Stimulated activated CD4-positive, alpha-beta T cell treated with anti-CD3 and anti-CD28 coated beads, Interleukin-15, amount 100 ng/mL, for 1 hour (primary cell): ENCODE data around the gene ST13.
"Not testable (repeated sequence)": the region's sequence is repeated elsewhere in the genome, so short reads cannot be mapped to it uniquely, and the experiment has no call there.

ENCODE experiments used
- DNase-seq, 2 donors: peaks; one replicate each; pipeline ENCODE4 v3.0.0-alpha.2; 2020; ENCODE audit warnings: low read depth in 1 of 2, low spot score in 1 of 2

ST13 gene

DNA sequence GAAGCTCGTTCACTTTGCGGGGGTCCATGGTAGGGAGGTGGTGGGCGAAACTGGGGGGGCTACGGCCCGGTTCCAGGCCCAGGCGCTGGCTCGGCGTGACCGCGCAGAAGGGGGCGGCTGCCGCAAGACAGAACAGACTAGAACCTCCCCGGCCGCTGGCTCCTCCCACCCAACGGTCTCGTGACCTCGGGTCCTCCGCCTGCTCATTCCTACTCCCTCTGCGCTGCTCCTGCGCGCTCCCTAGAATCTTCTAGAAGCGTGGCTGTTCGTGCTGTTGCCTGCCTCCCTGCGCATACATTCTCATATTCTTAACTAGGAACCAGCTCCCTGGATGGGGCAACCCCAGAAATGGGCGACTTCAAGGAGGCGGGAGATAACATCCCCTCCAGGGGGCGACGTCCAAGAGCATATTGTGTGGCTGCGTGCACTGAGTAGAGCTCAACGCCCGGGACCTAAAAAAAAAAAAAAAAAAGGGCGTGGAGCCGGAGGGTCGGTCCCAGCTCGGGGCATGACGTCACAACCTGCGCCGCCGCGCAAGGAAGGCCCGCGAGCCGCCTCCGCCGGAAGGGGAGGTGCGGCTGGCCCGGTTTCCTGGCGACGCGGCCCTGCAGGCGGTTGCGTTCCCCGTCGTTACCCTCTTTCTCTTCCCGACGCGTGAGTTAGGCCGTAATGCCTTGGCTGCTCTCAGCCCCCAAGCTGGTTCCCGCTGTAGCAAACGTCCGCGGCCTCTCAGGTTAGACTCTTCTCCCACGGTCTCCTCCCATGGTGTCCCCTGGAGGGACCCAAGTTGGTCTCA is at the start of gene ST13, which contains the start of gene XPNPEP3:
Gene ST13 (minus strand): TSS at position 127 of the 796 bp plus-strand sequence. CDS start 99 bp downstream, at position 28.
Gene XPNPEP3 (plus strand): TSS at position 636 of the 796 bp plus-strand sequence. CDS start 34 bp downstream, at position 670.
- DNase-seq = peak; percentile 92 to 96

DNA sequence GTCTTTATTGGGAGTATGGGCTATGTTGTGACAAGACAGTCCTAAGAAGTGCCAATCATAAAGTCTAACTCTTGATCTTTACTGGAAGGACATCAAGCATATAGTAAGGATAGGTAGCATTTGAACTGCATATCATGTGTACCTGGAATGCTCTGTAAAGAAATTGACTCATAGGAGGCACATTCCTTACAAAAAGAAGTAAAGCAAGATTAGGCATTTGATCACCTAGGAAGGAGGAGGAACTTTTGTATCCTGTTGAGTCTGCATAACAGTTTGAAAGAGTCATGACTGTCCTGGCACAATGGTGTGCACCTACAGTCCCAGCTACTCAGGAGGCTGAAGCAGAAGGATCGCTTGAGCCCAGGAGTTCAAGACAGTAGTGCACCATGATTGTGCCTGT is 47.7 kb upstream of the ST13 start:
- DNase-seq = no peak

DNA sequence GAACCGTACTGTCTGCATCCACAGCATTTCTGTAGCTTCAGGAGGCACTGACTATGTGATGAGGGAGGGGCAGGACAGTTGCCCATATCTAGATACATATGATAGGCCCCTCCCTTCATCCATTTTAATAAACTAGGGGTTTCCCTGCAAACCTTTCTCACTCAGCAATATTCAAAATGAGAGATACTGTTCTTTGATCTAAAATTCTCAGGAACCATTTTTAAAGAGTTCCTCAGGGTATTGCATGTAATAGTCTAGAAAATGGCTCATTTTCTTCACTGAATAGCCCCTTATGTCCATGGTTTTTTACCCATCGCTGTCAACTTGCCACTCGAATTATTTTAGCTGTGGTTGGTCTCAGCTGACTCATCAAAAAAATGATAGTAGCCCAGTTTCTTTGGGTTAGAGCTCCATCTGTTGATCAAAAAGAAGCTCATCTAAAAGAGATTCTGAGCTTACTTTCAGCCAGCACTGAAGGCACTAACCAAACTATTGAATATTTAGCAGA is 42.5 kb upstream of the ST13 start:
- DNase-seq = no peak

DNA sequence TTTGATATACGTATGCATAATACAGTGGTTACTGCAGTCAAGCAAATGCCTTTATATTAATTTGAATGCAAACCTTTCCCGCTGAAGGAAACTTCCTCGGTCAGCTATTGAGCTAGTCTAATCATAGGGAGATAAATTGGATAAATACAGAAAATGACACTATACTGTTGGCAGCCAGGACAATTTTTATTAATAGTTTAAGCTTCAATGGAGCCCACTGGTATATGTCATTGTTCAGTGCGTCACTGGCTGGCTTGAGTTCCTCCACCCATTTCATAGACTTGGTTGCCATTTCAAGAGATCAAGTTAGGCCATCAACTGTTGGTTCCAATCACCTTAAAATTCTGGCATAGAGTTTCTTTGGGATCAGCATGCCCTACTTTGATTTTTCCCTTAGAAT is 38.0 kb upstream of the ST13 start:
- no peak for DNase-seq

DNA sequence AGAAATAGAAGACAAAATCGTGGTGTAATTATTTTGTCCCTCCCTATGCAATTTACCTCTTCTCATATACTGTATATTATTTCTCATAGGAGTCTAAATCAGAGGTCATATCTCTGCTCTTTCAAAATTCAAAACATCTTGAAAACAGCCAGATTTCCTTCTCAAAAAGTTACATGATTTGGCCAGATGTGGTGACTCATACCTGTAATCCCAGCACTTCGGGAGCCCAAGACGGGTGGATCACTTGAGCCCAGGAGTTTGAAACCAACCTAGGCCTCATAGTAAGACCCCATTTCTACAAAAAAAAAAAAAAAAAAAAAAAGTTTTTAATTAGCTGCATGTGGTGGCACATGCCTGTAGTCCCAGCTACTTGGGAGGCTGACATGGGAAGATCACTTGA is 34.4 kb upstream of the ST13 start:
- no peak for DNase-seq

DNA sequence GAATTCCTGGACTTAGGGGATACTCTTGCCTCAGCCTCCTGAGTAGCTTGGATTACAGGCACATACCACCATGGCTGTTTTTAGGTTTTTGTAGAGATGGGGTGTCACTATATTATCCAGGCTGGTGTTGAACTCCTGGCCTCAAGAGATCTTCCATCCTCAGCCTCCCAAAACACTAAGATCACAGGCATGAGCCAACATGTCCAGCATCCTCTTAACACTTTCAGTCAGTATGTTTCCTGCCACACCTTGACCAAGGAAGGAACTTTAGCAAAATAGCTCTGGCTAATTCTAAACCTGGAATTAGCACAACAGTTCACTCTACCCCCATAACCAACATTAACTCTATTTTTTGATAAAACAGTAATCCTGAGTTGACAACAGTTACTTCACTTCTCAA is 32.7 kb upstream of the ST13 start:
- no peak for DNase-seq

DNA sequence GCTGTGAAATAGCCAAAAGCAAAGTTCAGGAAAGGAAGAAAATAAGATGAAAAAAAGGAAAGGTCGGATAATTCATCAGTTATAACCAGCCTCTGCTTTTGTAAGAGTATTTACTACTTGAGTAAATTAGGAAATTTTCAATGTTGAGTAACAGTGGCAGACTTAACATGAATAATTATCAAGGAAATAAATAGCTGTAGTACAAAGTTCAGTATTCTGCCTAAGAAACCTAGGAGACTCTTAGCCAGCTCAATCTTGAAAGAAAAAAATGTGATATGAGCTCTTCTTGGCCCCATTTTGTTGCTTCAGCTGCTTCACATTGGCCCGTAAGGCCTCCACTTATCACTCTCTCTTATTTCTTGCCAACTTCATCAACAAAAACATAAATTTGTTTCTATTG is 22.5 kb upstream of the ST13 start:
- DNase-seq = no peak

DNA sequence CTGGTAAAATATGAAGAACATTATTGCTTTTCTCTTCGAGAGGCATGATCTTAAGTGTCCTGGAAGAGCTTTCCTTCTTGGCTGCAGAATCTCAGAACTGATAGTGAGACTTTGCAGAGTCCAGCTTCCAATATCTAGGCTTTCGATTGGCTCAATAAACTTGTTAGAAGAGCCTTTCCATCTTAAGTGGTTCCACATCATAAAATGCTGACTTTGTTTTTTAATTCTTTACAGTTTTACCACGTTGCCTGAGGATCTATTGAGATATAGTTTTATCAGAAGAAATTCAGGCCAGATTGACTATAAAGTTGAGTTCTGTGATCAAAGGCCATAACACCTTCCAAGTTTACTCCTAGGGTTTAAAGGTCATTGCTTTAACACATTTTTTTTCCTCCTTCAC is 21.0 kb upstream of the ST13 start:
- DNase-seq = no peak

DNA sequence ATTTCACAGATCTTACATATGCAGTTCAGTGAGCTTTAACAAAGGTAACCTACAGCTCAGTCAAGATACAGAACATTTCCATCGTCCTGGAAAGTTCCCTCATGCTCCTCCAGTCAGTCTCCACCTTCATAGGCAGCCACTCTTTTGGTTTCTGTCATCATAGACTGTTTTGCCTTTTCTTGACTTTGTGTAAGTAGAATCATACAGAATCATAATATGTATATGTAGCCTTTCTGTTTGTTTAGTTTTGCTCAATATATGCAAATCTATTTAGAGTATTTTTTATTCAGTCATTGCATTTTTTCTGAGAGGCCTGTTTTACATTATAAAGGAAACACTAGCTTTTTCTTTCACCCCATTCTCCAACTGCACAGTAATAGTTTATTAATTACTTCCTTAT is 20.5 kb upstream of the ST13 start:
- DNase-seq = no peak

DNA sequence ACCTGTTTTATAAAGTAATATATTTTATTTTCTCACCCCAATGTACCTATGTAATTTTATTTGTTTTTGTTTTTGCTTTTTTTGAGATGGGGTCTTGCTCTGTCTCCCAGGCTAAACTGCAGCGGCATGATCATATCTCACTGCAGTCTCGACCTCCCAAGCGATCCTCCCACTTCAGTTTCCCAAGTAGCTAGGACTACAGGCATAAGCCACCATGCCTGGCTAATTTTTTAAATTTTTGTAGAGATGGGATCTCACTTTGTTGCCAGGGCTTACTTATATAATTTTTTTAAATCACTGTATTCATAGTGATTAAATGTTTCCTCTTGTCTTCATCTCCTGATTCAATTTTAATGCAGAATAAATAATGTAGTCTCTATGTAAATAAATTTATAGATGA is 18.7 kb upstream of the ST13 start:
- DNase-seq = no peak

DNA sequence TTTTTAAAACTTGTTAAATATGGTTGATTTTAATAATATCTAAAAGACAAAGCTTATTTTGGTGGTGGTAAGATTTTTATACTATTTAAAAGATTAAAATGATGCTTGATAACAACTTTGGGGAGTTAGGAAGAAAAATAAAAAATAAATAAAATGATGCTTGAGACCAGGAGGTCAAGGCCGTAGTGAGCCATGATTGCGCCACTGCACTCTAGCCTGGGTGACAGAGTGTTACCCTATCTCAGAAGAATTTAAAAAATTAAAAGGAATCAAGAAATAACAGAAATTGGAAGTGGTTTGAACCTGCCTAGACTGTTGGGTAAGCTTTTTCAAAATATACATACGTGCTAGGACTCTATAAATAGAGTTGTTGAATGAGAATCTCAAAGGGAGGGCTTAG is 17.6 kb upstream of the ST13 start:
- no peak for DNase-seq

DNA sequence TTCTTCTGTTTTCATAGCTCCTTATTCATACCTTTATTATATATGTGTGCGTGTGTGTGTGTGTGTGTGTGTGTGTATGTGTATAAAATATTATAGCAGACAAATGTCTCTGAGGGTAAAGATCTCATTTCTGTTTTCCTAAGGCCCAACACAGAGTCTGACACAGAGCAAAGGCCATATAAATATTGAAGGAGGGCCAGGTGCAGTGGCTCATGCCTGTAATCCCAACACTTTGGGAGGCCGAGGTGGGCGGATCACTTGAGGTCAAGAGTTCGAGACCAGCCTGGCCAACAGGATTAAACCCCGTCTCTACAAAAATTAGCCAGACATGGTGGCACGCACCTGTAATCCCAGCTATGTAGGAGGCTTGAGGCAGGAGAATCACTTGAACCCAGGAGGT is 11.9 kb upstream of the ST13 start:
- DNase-seq = not testable (repeated sequence)

DNA sequence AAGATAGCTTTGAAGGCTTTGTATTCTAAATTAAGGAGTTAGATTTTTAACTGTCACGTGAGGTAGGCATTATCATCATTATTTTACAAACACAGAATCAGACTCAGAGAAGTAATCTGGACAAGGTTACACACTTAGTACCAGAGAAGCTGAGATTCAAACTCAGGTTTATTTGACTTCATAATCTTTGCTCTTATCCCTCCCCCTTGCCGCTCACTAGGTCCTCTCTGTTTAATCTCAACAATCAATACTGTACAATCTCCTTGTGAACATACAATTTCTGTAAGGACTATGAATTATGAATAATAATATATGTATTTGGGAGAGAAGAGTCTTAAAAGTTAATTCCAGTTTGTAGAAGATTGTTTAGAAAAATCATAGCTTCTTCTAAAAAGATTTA is 10.7 kb upstream of the ST13 start:
- DNase-seq = no peak

DNA sequence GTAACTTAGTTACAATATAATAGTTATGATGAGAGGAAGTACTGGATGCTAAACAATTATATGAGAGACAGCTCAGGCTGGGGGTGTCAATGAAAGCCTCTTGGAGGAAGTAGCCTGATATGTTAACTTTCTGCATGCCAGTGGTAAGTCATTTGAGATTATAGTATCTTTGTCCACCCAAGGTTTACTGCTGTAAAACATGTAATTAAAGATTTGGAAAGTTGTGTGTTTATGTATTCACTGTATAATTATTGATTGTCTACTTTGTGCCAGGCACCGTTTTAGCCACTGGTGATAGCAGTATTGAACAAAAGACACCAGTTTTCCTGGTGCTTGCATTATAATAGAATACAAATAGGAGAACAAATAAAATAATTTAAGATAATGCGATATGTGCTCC is 6.1 kb upstream of the ST13 start:
- no peak for DNase-seq

DNA sequence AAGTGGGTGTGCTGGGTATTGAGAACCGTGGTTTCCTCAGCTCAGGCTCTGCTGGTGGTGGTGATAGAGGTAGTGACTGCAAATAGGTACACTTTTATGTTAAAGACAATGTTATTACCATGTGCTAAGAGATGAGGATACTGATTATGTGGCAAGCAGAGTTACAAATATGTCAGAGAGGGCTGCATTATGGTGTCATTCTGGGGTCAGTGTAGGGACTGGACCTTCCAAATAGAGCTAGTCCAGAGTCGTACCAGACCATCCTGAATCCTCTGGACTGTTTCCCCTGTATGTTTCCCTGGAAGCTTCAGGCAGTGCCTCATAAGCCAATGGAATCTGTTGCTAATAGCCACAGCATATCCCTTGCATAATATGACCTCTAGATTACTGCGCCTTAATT is 5.6 kb upstream of the ST13 start, which contains the start of gene DNAJB7:
Gene DNAJB7 (minus strand): TSS at position 101 of the 400 bp plus-strand sequence. CDS start 119 bp downstream, outside the sequence.
- no peak for DNase-seq

DNA sequence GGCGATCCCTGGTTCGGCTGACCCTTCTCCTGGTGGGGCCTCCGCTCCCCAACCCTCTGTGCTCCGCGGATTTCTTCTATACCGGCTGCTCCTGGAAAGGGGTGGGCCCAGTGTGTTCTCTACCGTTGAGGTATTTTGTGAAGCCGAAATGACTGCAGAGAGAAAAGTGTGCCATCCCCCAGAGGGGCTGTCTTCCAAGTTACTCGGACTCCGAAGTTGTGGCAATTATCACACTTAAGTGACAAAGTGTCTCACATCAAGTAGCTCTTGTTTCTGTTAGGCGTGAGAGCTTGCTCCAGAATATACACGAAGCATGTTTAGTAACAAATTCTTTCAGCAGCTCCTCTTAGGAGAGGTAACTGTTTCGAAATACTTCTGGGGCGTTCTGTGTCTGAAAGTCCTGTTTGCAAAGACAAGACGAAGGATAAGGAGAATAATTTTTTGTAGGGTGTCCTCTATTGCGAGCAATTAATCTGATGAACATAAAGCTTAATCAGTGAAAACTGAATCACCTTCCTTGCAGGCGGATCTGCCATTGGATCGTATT is 943 bp upstream of the ST13 start:
- no peak for DNase-seq

DNA sequence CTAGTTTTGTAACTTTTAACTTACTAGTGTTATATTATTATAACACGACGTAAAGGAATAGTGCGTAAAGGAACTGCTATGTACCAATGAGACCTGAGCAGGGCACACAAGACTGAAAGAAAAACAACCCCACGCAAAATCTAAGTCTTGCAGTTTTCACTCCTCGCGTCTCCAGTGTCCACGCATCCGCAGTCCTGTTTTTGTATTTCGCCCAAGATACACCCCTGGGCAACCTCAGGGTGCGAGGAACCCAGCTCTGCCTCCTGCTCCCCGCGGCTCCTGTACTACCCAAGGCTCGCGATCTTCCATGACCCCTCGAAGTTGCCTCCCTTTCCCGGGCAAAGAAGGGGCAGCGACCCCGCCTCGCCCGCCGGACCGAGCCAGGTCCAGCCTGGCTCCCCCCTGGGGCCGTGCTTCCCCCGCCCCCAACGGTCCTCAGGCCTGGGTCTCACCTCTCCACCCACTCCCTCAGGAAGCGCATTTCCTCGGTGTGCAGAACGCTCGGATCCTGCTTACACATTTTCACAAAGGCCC is 393 bp downstream of the ST13 start:
- DNase-seq = peak in 1 of 2 donors; percentile 7

DNA sequence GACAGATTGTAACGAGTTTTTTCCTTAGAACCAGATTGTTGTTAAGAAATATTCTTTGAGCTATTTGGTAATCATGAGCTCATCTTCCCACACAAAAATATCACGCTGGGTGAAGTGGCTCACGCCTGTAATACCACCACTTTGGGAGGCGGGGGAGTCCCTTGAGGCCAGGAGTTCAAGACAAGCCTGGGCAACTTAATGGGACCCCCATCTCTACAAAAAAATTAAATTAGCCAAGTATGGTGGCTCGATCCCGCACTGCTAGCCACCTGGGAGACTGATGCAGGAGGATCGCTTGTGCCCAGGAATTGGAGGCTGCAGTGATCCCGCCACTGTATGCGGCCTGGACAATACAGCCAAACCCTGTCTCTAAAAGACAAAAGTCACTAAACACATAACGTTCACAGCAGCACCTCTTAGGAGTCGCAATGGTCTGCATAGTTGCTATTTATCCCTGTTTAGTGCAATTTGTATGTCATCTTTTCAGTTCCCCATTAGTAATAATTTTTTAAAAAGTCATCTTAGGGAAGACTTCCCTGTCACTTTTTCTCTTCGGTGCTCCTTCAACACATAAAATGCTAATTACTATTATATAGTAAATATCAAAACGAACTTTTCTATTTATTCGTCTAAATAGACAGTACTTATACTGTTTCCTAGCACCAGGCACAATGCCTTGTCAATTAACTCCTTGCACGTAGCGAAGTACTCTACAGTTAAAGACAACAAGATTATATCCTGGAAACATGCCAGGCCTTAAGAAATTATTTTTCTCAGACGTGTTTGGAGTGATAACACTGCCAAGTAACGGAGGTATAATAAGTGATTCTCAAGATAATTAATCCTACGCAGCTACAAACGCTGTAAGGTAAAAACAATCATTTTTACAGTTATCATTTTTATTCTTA is 1.1 kb downstream of the ST13 start:
- no peak for DNase-seq

DNA sequence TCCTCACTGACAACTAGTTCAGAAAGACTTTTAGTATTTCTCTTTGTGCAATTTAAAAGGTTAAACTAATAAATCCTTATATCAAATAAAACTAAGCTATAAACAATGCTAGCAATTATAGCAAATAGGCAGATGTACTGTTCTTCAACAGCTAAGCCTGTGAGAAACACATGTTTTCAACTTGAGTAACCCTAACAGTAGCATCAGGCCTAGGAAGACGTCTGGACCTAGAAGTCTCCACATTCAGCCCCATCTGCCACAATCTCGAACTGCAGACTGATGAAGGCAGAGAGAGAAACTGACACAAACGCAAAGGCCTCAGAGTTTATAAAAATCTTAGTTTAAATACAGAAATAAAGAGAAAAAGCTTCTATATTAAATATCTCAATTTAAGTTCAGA is 2.5 kb downstream of the ST13 start:
- no peak for DNase-seq

DNA sequence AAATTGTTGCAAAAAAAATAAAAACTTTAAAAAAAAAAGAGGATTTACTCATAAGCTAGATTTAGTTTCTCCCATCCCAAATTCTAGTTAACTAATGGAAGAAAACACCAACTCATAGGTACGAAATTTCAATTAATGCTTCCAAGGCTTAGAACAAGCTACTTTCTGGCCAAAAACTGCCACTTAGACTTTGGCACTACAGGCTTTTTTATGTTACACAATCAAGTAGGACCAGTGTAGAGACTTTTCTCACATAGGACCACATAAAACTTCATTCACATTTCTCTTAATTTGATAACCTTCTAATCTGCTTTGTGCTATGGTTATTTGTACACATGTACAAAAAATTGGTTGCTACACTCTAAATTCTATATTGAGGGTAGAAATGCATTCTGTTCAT is 3.1 kb downstream of the ST13 start:
- no peak for DNase-seq

DNA sequence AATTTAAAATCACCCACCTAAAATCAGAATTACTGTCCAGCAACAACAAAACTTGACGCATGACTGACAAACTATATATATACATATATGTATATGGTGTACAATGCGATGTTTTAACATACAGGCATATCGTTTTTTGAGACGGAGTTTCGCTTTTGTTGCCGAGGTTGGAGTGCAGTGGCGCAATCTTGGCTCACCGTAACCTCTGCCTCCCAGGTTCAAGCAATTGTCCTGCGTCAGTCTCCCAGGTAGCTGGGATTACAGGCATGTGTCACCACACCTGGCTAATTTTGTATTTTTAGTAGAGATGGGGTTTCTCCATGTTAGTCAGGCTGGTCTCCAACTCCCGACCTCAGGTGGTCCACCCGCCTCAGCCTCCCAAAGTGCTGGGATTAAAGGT is 10.6 kb downstream of the ST13 start:
- not testable (repeated sequence) for DNase-seq
